BLaER1 treated with 17β-estradiol and CSF1 and Interleukin-3, amounts not matched to agents 10 nM and 100 nM (cell line): ENCODE data around the gene NAPB.
A peak's percentile ranks its signal among the peaks of the same experiment; 100 is the strongest.

Source experiments
- H3K27ac ChIP-seq, 11 experiments: shearing (Covaris generic); formaldehyde crosslinking; 2 replicates each; pipeline ENCODE4 v1.8.1; 2022
- H3K27me3 ChIP-seq, 11 experiments: shearing (Covaris generic); formaldehyde crosslinking; 2 replicates each; pipeline ENCODE4 v1.8.1; 2022
- H3K36me3 ChIP-seq, 11 experiments: shearing (Covaris generic); formaldehyde crosslinking; 2 replicates each; pipeline ENCODE4 v1.8.1; 2022
- H3K4me1 ChIP-seq, 10 experiments: shearing (Covaris generic); formaldehyde crosslinking; 2 replicates each; pipeline ENCODE4 v1.8.1; 2022
- H3K4me2 ChIP-seq, 11 experiments: shearing (Covaris generic); formaldehyde crosslinking; 2 replicates each; pipeline ENCODE4 v1.8.1; 2022
- H3K4me3 ChIP-seq, 10 experiments: shearing (Covaris generic); formaldehyde crosslinking; 2 replicates each; pipeline ENCODE4 v1.8.1; 2022
- H3K9ac ChIP-seq, 11 experiments: shearing (Covaris generic); formaldehyde crosslinking; 2 replicates each; pipeline ENCODE4 v1.8.1; 2022
- H3K9me3 ChIP-seq, 11 experiments: shearing (Covaris generic); formaldehyde crosslinking; replicated peaks in 1 of 11; 2 replicates each; pipeline ENCODE4 v1.8.1; 2022
- H4K20me1 ChIP-seq, 11 experiments: shearing (Covaris generic); formaldehyde crosslinking; 2 replicates each; pipeline ENCODE4 v1.8.1; 2022
- Cebpa-rat ChIP-seq, 11 experiments: shearing (Covaris generic); IDR thresholded peaks; 2 replicates each; pipeline ENCODE4 v1.8.1; 2022

NAPB gene

GRCh38 chr20:23434521-23435313 lies 13.4 kb upstream of the NAPB start:
- Histone ChIP-seq H3K27me3 (no peaks in the 10 kb centered on the region), H3K27ac (no peak overlapping the region), H4K20me1 (no peaks in the 10 kb centered on the region), H3K9ac (no peak overlapping the region), H3K4me3 (no peak overlapping the region), H3K9me3 (no peaks in the 10 kb centered on the region), H3K4me2 (no peak overlapping the region), H3K4me1 (peaks cover 0 to 11% (median 2%) of the 10 kb centered on the region in 10 experiments; a peak in 7 of 20 replicates), H3K36me3 (no peaks in the 10 kb centered on the region)
- no peak for TF ChIP-seq Cebpa-rat (IDR thresholded peaks at IDR 0.05)

DNA sequence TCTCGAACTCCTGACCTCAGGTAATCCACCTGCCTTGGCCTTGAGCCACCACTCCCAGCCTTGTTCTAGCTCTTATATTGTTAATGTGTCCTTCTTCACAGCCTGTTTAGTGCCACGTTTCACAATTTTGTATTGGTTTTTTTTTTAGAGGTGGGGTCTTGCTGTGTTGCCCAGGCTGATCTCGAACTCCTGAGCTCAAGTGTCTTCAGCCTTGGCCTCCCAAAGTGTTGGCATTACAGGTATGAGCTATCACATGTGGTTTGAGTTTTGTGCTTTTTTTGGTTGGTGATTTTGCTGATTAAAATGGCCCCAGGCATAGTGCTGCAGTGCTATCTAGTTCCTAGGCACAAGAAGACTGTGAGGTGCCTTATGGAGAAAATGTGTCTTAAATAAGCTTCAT lies 12.3 kb upstream of the NAPB start:
- Histone ChIP-seq H3K36me3 (no peaks in the 10 kb centered on the region), H3K27ac (no peak overlapping the region), H3K9ac (no peak overlapping the region), H4K20me1 (no peaks in the 10 kb centered on the region), H3K27me3 (no peaks in the 10 kb centered on the region), H3K9me3 (no peaks in the 10 kb centered on the region), H3K4me3 (no peak overlapping the region), H3K4me2 (no peak overlapping the region), H3K4me1 (peaks cover 0 to 11% (median 2%) of the 10 kb centered on the region in 10 experiments; a peak in 7 of 20 replicates)
- no peak for TF ChIP-seq Cebpa-rat (IDR thresholded peaks at IDR 0.05)

- Histone ChIP-seq H3K9me3 (no peaks in the 10 kb centered on the region), H3K4me1 (peaks cover 0 to 31% (median 26%) of the 10 kb centered on the region in 10 experiments; a peak in 16 of 20 replicates), H3K9ac (no peak overlapping the region), H3K27ac (no peak overlapping the region), H3K27me3 (no peaks in the 10 kb centered on the region), H3K4me2 (peak overlapping the region in 8 of 11 experiments; percentile 19 to 79 (median 56); a peak in 16 of 22 replicates), H3K4me3 (no peak overlapping the region), H4K20me1 (no peaks in the 10 kb centered on the region), H3K36me3 (no peaks in the 10 kb centered on the region)
- no peak for TF ChIP-seq Cebpa-rat (IDR thresholded peaks at IDR 0.05)
Measured at GRCh38 chr20:23425129-23425528, 3.8 kb upstream of the NAPB start.

DNA sequence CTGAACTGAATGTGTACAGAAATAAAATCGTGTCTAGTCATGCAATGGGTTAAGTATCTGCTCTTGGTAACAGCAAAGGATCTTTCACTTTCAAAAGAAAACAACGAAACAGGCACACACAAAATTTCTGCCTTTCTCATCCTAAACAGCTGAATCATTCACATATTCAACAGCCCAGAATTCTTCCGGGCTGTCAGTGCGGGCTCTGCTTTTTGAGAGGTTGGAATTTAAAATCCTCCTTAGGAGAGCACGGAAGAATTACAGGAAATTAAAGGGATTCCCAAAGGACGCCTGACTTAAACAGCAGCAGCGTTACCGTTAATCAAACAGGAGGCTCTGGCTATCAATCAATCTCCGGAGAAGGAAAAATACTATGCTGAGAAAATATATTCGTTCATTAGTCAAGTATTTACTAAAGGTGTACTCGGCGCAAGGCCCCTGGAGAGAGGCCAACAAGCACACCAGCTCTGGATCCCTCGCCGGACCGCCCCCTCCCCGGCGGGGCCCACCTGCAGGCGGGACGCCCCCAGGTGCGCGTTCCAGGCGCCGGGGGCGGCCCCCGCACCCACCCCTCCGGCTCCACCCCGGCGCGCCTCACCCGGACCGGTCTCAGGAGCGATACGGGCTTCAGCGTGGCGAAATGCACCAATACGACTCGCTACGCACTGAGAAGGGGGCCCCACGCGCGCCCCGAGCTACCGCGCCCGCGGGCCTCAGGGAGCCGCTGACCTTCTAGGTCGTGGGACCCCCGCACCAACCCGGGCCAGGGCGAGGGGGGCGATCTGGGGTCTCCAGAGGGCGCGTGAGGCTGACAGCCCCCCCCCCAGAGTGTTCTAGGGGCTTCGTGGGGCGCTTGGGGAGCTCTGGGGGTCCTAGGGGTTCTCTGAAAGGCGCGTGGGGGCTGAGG lies 1.0 kb downstream of the NAPB start:
- Histone ChIP-seq H3K9ac (peak overlapping the region; percentile 91 to 99 (median 95)), H3K36me3 (peaks cover 0 to 6% (median 0%) of the 10 kb centered on the region in 11 experiments; a peak in 3 of 22 replicates), H3K9me3 (no peaks in the 10 kb centered on the region), H3K27ac (peak overlapping the region; percentile 86 to 94 (median 91)), H4K20me1 (peaks cover 8 to 44% (median 36%) of the 10 kb centered on the region in 11 experiments; a peak in 17 of 22 replicates), H3K4me1 (peaks cover 20 to 52% (median 47%) of the 10 kb centered on the region in 10 experiments), H3K27me3 (no peaks in the 10 kb centered on the region), H3K4me2 (peak overlapping the region; percentile 82 to 95 (median 88)), H3K4me3 (peak overlapping the region; percentile 93 to 99 (median 98))
- TF ChIP-seq Cebpa-rat (IDR thresholded peaks at IDR 0.05) = no peak

GRCh38 chr20:23419657-23419994 lies 1.7 kb downstream of the NAPB start:
- H3K4me2 ChIP-seq = peak overlapping the region; percentile 82 to 95 (median 88)
- H3K4me3 ChIP-seq = peak overlapping the region; percentile 93 to 99 (median 98)
- H3K27ac ChIP-seq = peak overlapping the region in 10 of 11 experiments; percentile 87 to 94 (median 92); a peak in 20 of 22 replicates
- peaks cover 0 to 6% (median 0%) of the 10 kb centered on the region in 11 experiments; a peak in 3 of 22 replicates for H3K36me3 ChIP-seq
- H3K9ac ChIP-seq = peak overlapping the region; percentile 91 to 99 (median 95)
- no peak for TF ChIP-seq Cebpa-rat (IDR thresholded peaks at IDR 0.05)
- no peaks in the 10 kb centered on the region for H3K9me3 ChIP-seq
- H4K20me1 ChIP-seq = peaks cover 8 to 45% (median 37%) of the 10 kb centered on the region in 11 experiments; a peak in 17 of 22 replicates
- peaks cover 20 to 46% (median 40%) of the 10 kb centered on the region in 10 experiments for H3K4me1 ChIP-seq
- H3K27me3 ChIP-seq = no peaks in the 10 kb centered on the region

- Histone ChIP-seq H3K4me3 (no peak overlapping the region), H3K4me2 (peak overlapping the region in 6 of 11 experiments; percentile 1 to 30 (median 4); a peak in 7 of 22 replicates), H4K20me1 (peaks cover 13 to 60% (median 47%) of the 10 kb centered on the region in 11 experiments; a peak in 19 of 22 replicates), H3K36me3 (peaks cover 0 to 6% (median 0%) of the 10 kb centered on the region in 11 experiments; a peak in 3 of 22 replicates), H3K4me1 (peaks cover 20 to 50% (median 36%) of the 10 kb centered on the region in 10 experiments), H3K9me3 (no peaks in the 10 kb centered on the region), H3K27ac (no peak overlapping the region), H3K9ac (no peak overlapping the region; a peak in 1 of 22 replicates), H3K27me3 (no peaks in the 10 kb centered on the region)
- TF ChIP-seq Cebpa-rat (IDR thresholded peaks at IDR 0.05) = no peak
Measured at GRCh38 chr20:23417861-23418260, 3.4 kb downstream of the NAPB start.

DNA sequence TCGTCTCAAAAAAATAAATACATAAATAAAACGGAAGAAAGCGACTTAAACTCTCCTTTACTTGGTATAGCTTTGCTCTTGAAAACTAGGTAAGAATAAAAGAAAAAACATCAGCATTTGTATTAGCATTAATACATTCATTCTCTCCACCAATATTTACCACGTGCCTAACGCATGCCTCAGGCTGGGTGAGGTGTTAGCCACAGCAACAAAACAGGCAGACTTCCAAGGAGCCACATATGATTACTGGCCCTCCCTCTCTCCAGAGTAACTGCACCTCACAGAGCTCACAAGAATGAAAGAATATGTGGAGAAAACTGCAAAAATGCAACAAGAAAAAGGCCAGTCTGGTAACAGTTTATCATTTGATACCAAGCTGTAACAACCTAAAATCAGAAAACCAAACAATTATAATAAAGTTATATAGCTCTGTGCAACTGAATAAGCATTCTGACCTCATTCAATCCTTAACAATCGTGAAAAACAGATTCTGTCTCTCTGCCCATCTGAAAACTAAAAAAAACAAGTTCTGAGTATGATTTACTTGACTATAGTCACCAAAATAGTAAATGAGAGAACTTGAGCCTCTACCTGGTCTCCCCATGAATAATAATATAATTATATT lies 5.2 kb downstream of the NAPB start:
- Histone ChIP-seq H3K4me2 (no peak overlapping the region), H3K36me3 (peaks cover 0 to 12% (median under 1%) of the 10 kb centered on the region in 11 experiments; a peak in 3 of 22 replicates), H3K27me3 (no peaks in the 10 kb centered on the region), H3K4me3 (no peak overlapping the region), H4K20me1 (peaks cover 16 to 78% (median 65%) of the 10 kb centered on the region in 11 experiments; a peak in 19 of 22 replicates), H3K9me3 (no peaks in the 10 kb centered on the region), H3K9ac (no peak overlapping the region), H3K27ac (no peak overlapping the region), H3K4me1 (peaks cover 18 to 36% (median 26%) of the 10 kb centered on the region in 10 experiments)
- no peak for TF ChIP-seq Cebpa-rat (IDR thresholded peaks at IDR 0.05)

GRCh38 chr20:23415555-23415954 lies 5.7 kb downstream of the NAPB start:
- peaks cover 18 to 36% (median 26%) of the 10 kb centered on the region in 10 experiments for H3K4me1 ChIP-seq
- TF ChIP-seq Cebpa-rat (IDR thresholded peaks at IDR 0.05) = no peak

More at GRCh38 chr20:23415555-23415954, 5.7 kb downstream of the NAPB start:
- Histone ChIP-seq H3K9me3 (no peaks in the 10 kb centered on the region), H3K4me3 (no peak overlapping the region), H3K36me3 (peaks cover 0 to 12% (median 3%) of the 10 kb centered on the region in 11 experiments; a peak in 3 of 22 replicates), H4K20me1 (peaks cover 16 to 82% (median 68%) of the 10 kb centered on the region in 11 experiments; a peak in 19 of 22 replicates), H3K9ac (no peak overlapping the region), H3K4me2 (no peak overlapping the region), H3K27me3 (no peaks in the 10 kb centered on the region), H3K27ac (no peak overlapping the region)
